ENCODE data around the gene C22orf31. TPM values are rescaled to one million over a fixed set of nuclear protein-coding genes. Genes with fewer than 3 reads are reported as not detected.

The C22orf31 gene
- total RNA-seq, 2 donors from 2014 or later = not detected

GRCh38 chr22:29011240-29012100 is 50.2 kb downstream of the C22orf31 start:
- H3K27ac ChIP-seq (ENCODE audit: low read depth, low read length) = peak overlapping the region; percentile 78
- H3K27me3 ChIP-seq (ENCODE audit: control insufficient read depth, insufficient read depth, low read length, poor library complexity, severe bottlenecking) = no peaks in the 10 kb centered on the region
- no peak for TF ChIP-seq CTCF (conservative IDR thresholded peaks at IDR 0.05)
- H3K9me3 ChIP-seq (ENCODE audit: control insufficient read depth, low read length) = no peaks in the 10 kb centered on the region
- H3K9ac ChIP-seq (ENCODE audit: extremely low read depth, low read length, poor library complexity, severe bottlenecking) = no peak overlapping the region
- Mint-ChIP-seq H3K27ac (peak overlapping the region; percentile 48), H3K36me3 (ENCODE audit: low read depth) (peaks cover 4% of the 10 kb centered on the region), H3K9me3 (no peaks in the 10 kb centered on the region), H3K4me3 (no peak overlapping the region), H3K4me1 (peaks cover 53% of the 10 kb centered on the region), H3K27me3 (ENCODE audit: insufficient read depth) (no peaks in the 10 kb centered on the region)
- H3K4me3 ChIP-seq (ENCODE audit: low read length) = peak overlapping the region; percentile 4
- WGBS, 2 experiments (ENCODE audit: insufficient coverage in 1 of 2, insufficient read length in 1 of 2) = 49 to 72% methylated on average over 7 to 14 of the region's 14 CpGs
- H3K4me1 ChIP-seq (ENCODE audit: control insufficient read depth, insufficient read depth, low read length) = peaks cover 16% of the 10 kb centered on the region
- peak; percentile 54 for DNase-seq
- peaks cover 19% of the 10 kb centered on the region for H3K36me3 ChIP-seq (ENCODE audit: control insufficient read depth, insufficient read depth, low read length)

- Mint-ChIP-seq H3K27me3 (ENCODE audit: insufficient read depth) (no peaks in the 10 kb centered on the region), H3K27ac (no peak overlapping the region), H3K36me3 (ENCODE audit: low read depth) (peaks cover 2% of the 10 kb centered on the region), H3K4me3 (no peak overlapping the region), H3K9me3 (no peaks in the 10 kb centered on the region), H3K4me1 (peaks cover 53% of the 10 kb centered on the region)
- TF ChIP-seq CTCF (conservative IDR thresholded peaks at IDR 0.05) = no peak
- Histone ChIP-seq H3K27me3 (ENCODE audit: control insufficient read depth, insufficient read depth, low read length, poor library complexity, severe bottlenecking) (no peaks in the 10 kb centered on the region), H3K9me3 (ENCODE audit: control insufficient read depth, low read length) (no peaks in the 10 kb centered on the region), H3K4me1 (ENCODE audit: control insufficient read depth, insufficient read depth, low read length) (peaks cover 26% of the 10 kb centered on the region), H3K9ac (ENCODE audit: extremely low read depth, low read length, poor library complexity, severe bottlenecking) (no peak overlapping the region), H3K36me3 (ENCODE audit: control insufficient read depth, insufficient read depth, low read length) (peaks cover 19% of the 10 kb centered on the region), H3K27ac (ENCODE audit: low read depth, low read length) (no peak overlapping the region), H3K4me3 (ENCODE audit: low read length) (no peak overlapping the region)
- 82 to 94% methylated on average over 2 to 5 of the region's 5 CpGs for WGBS, 2 experiments (ENCODE audit: insufficient coverage in 1 of 2, insufficient read length in 1 of 2)
- no peak for DNase-seq
Measured at GRCh38 chr22:29009148-29009547, 52.5 kb downstream of the C22orf31 start.

Other genes with a start within 250 kb of the C22orf31 start
- gene ZNRF3, start 178.3 kb downstream of the C22orf31 start, total RNA-seq = 10 to 100 TPM; 15.8 to 19.8 TPM
- 1 to 10 TPM; 6.2 to 7.5 TPM for gene KREMEN1, start 11.2 kb upstream of the C22orf31 start, total RNA-seq
- gene EMID1, start 144.1 kb upstream of the C22orf31 start, total RNA-seq = 10 to 100 TPM; 19.8 to 41.8 TPM
- 10 to 100 TPM; 65.0 to 75.2 TPM for gene RHBDD3, start 206.2 kb upstream of the C22orf31 start, total RNA-seq
- 100 to 1,000 TPM; 295 to 352 TPM for gene EWSR1, start 206.4 kb upstream of the C22orf31 start, total RNA-seq
- 10 to 100 TPM; 22.2 to 24.9 TPM for gene GAS2L1, start 244.8 kb upstream of the C22orf31 start, total RNA-seq